GM18508 (cell line): ENCODE results near the gene STK32B.

Source experiments
- ATAC-seq: cut with Tn5 transposase; IDR thresholded peaks from one replicate; pipeline ENCODE4 v1.9.1; 2021; ENCODE audit warnings: moderate number of reproducible peaks; ENCODE audit not compliant: insufficient read depth, unreplicated experiment

Gene STK32B

DNA sequence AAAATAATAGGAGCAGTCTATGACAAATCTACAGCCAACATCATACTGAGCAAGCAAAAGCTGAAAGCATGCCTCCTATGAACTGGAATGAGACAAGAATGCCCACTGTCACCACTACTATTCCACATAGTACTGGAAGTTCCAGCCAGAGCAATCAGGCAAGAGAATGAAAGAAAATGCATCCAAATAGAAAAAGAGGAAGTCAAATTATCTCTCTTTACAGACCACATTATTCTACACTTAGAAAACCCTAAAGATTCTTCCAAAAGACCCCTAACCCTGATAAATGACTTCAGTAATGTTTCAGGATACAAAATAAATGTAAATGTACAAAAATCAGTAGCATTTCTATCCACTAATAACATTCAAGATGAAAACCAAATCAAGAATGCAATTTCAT lies 249.0 kb downstream of the STK32B start:
- no peak for ATAC-seq

GRCh38 chr4:5307928-5308327 lies 256.6 kb downstream of the STK32B start:
- ATAC-seq = no peak

- ATAC-seq = no peak
These were observed 271.0 kb downstream of the STK32B start for GRCh38 chr4:5322321-5322720.

- no peak for ATAC-seq
These were observed 279.2 kb downstream of the STK32B start for GRCh38 chr4:5330339-5330989.

- no peak for ATAC-seq
These were observed 286.5 kb downstream of the STK32B start for GRCh38 chr4:5337731-5338130.

DNA sequence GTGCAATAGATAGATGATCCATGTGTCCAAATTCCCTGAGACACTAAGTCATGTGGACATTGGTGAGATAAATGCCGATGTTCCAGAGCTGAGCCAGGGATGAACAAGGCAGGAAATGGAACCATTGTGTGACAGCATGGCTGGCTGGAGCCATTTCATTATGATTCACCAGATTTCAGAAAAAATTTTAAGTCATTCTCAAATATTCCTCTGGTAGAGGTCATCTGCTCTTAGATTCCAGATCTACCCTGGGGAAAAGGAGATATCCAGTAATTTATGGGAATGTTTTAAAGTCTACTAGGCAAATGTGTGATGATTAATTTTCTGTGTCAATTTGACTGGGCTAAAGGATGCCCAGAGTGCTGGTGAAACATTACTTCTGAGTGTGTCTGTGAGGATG lies 287.3 kb downstream of the STK32B start:
- ATAC-seq = no peak

DNA sequence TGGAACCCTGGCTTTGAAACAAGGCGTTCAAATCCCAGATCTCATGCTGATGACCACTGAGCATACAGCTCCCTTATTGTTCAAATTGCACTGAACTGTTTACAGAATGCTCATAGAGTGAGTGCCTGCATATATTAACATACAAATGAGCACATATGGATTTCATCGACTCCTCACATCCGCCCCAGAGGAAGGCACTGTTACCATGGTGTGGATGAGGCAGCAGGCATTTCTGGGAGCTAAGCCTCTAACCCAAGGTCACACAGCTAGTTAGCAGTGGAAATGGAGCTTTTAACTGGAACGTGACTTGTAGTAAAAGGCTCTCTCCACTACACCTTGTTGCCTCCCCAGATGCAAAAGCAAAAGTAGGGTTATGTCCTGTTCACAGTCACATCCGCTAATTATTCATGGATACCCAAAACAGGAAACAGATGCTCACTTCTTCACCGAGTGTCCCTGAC lies 289.7 kb downstream of the STK32B start:
- ATAC-seq = no peak

GRCh38 chr4:5341526-5341925 lies 290.2 kb downstream of the STK32B start:
- no peak for ATAC-seq

GRCh38 chr4:5355846-5356245 lies 304.6 kb downstream of the STK32B start:
- ATAC-seq = no peak

GRCh38 chr4:5357870-5358269 lies 306.6 kb downstream of the STK32B start:
- ATAC-seq = no peak

DNA sequence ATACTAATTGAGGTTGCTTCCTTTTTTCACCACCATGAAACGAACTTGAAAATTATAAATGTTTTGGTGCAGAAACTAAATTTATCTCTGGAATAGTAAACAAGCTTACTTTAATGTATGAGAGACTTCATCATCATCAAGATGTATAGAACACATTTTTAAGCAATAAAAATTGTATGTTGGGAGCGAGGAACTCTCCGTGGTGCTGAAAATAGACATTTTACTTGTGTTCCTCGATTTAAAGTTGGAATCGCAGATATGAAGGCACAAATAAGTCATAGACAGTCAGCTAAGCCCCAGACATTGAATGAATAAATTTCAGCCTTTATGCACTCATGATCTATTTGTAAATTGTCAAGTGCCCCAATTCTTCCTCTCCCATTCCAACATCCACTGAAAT lies 310.7 kb downstream of the STK32B start:
- ATAC-seq = no peak

GRCh38 chr4:5364406-5364805 lies 313.1 kb downstream of the STK32B start:
- no peak for ATAC-seq

DNA sequence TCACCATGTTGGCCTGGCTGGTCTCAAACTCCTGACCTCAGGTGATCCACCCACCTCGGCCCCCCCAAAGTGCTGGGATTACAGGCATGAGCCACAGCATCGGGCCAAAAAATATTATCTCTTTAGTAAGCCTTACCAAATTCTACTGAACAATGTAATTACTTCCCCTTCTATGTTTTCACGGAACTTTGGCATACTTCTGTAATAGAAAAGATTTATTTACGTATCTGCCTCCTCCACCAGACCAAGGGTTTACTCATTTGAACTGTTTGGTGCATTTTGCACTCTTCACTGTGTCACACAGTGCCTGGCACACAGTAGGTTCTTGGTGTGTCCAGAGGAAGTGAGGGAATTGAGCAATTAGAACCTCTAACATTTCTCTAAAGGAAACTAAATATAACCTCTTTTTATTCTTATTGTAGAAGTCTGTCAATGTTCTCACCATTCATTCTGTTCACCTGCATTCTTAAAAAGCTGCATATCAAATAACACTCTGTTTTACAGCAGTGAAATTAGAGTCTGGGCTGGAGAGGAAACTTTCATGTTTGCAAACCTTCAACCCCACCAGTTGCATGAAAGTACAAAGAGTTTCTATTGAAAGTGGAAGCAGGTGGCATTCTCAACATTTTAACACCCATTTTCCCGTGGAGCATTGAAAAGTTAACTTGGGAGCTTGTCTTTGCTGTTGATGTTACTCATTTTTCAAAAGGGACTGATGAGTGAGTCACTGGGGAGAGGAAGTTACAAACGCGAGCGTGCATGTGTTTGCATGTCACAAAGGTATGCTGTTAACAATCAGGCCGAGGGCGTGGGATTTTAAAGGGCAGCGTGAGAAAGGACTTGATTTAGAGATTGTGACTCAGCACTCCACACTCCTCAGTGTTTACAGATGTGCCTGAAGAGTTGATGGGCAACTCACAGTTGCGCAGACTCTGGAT lies 314.1 kb downstream of the STK32B start:
- ATAC-seq = no peak

DNA sequence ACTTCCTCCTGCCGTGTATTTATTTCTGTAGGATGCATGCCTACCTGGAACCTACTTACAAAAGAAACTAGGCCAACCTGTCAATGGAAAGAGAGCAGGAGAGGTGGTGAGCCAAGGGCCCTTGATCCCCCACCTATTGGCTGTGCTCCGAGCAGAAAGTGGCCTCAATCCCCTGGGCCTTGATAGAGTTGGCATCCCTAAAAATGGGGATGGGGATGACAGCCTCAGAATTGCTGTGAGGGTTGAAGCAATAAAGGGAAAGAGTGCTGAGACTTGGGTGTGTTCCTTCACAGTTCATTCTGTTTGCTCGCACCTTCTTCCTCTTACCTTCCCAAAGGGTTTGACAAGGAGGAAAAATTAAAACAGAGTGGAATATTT lies 314.7 kb downstream of the STK32B start:
- no peak for ATAC-seq

GRCh38 chr4:5366421-5366820 lies 315.1 kb downstream of the STK32B start:
- ATAC-seq = no peak

- no peak for ATAC-seq
These were observed 317.1 kb downstream of the STK32B start for GRCh38 chr4:5368426-5368825.

GRCh38 chr4:5370286-5370685 lies 319.0 kb downstream of the STK32B start:
- ATAC-seq = no peak

GRCh38 chr4:5371415-5372190 lies 320.3 kb downstream of the STK32B start:
- ATAC-seq = no peak

DNA sequence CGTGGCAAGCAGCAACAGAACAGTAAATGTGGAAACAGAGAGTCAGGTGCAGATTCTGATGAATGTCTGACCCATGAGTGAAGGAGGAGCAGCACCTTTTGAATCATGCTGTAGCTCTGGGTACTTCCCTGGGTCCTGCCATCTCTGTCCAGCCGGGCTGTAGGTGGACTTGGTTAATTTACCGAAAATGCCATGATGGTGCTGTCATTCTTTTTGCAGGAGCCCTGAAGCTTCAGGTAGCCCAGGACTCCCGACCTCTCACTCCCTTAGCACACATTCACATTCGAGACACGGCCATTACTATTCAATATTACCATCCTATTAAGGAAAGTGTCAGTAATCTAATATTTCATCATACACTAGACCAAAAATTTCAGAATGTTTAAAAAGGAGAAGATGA lies 320.9 kb downstream of the STK32B start:
- no peak for ATAC-seq

- ATAC-seq = no peak
These were observed 322.0 kb downstream of the STK32B start for GRCh38 chr4:5373327-5373726.

DNA sequence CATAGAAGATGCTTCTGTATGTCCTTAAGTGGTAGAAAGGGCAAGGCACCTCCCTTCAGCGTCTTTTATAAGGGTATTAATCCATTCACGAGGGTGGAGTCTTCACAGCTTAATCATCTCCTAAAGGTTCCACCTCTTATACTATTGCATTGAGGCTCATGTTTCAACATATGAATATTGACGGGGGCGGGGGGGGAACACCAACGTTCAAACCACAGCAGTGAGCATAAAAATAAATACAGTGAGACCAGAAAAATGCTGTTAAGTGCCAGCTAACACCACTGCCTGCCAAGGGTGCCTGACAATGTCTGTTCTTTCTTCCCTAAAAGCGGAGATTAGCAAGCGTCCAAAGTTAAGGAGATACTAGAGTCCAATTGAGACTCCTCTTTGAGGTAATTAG lies 323.3 kb downstream of the STK32B start:
- no peak for ATAC-seq
